Stimulated activated CD4-positive, alpha-beta T cell treated with anti-CD3 and anti-CD28 coated beads, Interleukin-12 subunit alpha, Interleukin-12 subunit beta, amount 100 ng/mL, for 24 hours (primary cell): ENCODE measurements around the gene RASSF5.
A peak's percentile ranks its signal among the peaks of the same experiment; 100 is the strongest.
"Not testable (repeated sequence)": the region's sequence is repeated elsewhere in the genome, so short reads cannot be mapped to it uniquely, and the experiment has no call there.

Experiments
- DNase-seq, 2 experiments: peaks; one replicate each; pipeline ENCODE4 v3.0.0-alpha.2; 2020; ENCODE audit warnings: low read depth in 2 of 2

The RASSF5 gene

DNA sequence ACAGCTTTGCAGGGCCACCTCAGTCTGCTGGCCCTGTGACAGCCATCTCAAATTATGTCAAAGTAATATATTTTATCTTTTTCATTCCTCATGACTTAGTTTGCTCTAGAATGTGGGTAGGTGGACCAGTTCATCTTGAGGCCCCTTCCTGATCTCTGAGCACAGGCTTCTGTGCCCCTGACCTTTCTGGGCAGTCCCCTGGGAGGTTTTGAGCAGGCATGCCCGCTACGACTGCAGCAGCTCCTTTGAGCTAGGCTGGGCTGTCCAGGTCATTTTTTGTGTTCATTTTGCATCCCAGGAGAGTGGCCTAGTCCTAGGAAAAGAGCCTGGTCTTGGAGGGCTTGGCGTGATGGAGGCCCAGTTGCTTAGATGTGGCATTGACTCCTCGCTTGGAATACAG is 62.2 kb downstream of the RASSF5 start:
- DNase-seq: no peak

DNA sequence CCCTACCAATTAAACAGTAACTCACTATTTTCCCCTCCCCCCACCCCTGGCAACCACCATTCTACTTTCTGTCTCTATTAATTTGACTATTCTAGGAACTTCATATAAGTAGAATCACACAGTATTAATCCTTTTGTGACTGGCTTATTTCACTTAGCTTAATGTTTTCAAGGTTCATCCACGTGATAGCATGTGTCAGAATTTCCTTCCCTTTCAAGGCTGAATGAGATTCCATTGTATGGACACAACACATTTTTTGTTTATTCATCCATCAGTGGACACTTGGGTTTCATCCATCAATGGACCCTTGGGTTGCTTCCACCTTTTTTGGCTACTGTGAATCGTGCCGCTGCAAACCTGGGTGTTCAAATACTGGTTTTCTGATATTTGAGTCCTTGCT is 63.2 kb downstream of the RASSF5 start:
- no peak for DNase-seq

DNA sequence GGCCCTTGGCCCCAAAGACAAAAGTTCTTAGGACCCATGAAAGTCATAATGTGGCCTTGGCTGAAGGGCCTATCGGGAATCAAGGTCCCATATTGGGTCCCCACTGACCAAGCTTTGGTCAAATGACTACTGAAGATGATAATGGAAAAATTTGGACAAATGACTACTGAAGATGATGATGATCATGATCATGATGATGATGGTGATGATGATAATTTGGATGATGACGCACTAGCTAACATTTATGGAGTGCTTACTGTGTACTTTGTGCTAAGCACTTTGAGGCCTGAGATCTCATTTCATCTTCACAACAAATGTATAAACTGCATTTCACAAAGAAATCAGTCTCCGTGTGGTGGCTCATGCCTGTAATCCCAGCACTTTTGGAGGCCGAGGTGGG is 65.5 kb downstream of the RASSF5 start:
- no peak for DNase-seq

DNA sequence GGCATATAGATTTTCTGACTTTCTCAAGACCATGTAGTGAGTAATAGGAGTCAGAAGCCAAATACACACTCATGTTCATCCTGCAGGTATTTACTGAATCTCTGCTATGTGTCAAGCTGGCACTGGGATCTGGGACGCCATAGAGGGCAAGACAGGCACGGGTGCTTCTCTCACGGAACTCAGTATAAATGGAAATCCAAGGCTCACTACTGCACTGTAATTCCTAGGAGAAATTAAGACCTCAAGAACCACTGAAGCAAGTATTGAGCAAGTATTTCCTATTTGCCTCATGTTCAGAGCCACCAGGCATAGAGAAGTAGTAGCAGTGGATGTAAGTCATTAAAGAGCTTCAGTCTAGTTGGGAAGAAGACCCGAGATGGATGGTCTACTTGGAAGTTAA is 66.0 kb downstream of the RASSF5 start:
- DNase-seq: no peak

DNA sequence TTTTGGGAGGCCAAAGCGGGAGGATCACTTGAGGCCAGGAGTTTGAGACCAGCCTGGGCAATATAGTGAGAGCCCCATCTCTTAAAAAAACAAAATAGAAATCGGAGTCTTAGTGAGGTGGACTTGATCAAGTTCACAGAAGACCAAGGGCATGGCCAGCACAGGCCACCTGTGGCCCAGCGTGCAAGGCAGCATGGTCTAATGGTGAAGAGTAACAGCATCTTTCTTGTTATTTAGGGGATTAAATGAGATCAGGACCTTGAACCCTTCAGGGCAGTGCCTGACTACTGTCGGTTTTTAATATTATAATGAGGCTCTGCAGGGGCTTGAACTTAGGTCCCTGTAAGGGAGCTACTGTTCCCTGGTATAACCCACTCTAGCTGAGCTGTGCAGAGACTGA is 66.4 kb downstream of the RASSF5 start:
- no peak for DNase-seq

DNA sequence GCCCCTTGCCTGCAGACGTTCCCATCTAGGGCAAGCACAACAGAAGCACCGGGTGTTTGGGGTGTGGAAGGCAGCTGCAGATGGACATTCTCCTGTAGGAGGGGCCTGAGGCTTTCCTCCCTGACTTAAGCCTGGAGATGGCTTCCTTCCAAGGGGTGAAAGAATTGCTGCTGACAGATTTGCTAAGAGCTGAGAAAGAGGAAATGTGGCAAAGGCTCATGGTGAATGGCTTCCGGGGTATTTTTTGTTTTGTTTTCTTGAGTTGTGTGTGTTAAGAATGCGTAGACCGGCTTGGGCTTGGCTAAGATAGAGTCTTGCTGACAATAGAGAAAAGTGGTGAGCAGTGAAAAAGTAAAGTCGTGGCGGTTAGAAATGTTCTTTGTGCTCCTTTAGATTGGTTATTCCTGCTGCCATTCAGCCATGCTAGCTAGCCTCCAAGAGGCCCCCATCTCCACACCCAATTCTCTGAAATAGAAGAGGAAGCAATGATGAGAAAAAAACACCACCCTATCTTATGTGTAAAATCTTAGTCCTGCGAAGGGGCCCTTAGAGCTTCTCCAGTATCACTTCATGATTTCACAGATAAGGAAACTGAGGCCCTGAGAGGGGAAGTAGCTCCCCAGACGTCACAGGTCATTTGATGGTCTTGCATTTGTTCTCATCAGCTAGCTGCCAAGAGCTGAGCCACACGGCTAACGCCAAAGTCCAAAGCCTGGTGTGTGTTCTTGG is 68.0 kb downstream of the RASSF5 start:
- DNase-seq: no peak

DNA sequence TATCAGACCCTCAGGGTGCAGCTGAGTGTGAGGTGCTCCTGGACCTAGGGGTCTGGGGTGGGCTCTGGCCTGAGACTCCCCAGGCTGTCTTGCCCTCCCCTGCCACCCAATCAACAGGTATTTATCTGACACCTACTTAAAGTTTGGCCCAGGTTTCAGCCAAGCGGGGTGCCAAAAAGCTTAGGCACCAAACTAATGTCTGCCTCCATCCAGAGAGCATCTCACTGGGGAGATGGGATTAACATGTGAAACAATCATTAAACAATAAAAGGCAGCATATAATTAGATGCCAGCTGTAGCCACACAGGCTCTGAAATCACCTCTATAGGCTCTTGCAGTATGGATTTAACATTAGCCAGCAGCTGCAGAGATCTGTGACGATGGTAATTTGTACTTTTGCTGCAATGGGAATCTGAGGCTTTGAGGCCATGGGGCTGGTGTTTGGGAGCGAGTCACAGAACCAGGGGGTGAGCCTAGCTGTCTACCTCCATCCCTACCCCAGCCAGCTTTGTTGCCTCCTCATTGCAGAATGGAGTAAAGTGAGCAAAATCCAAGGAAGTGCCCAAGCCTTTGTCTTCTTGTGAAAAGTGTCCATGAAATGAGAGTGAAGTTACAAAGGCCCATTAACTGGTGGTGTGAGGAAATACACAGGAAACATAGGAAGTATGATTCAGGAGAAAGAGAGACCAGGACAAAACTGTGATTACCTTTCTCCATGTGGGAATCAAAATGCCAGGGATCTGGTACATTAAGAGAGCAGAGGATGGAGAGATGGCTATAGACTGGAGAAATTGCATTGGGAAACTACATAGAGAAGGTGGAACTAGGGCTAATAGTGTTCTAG is 68.8 kb downstream of the RASSF5 start:
- no peak for DNase-seq

DNA sequence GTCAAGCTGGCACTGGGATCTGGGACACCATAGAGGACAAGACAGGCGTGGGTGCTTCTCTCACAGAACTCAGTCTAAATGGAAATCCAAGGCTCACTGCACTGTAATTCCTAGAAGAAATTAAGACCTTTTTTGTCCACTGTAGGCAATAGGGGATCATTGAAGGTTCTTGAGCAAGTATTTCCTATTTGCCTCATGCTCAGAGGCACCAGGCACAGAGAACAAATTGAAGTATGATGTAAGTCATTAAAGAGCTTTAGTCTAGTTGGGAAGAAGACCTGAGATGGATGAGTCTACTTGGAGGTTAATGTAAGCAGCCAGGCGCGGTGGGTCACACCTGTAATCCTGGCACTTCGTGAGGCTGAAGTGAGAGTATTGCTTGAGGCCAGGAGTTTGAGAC is 70.3 kb downstream of the RASSF5 start:
- no peak for DNase-seq

DNA sequence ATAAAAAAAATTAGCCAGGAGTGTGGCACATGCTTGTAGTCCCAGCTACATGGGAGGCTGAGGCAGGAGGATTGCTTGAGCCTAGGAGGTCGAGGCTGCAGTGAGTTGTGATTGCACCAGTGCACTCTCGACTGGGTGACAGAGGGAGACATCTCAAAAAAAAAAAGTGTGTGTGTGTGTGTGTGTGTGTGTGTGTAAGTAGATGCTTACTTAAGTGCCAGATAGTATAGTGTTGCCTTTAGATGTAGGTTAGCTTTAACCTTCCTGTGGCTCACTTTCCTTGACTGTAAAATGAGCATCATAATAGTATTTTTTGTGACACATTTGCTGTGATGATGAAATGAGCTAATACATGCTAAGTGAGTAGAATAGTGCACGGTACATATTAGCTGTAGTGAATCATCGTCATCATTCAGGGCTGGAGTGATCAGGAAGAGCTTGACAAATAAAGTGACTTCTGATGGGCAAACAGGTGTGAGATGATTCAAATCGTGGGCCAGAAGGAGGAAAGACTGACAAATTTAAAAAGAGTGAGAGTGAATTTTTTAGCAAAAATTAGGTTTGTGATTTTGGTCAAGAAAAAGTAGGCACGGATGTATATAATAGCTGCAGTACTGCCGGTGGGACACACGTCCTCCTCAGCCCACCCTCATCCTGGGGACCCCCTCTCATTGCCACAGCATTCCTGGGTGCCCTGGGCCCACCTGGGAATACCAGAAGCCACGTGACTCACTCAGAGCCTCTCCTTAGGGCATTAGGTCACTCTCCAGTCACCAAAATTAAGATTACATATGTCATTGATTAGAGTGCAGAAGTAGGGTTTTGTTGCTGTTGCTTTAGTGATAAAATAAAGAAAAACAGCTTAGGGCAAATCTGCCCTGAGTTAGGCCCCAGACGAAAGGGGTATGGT is 71.0 kb downstream of the RASSF5 start:
- no peak for DNase-seq

DNA sequence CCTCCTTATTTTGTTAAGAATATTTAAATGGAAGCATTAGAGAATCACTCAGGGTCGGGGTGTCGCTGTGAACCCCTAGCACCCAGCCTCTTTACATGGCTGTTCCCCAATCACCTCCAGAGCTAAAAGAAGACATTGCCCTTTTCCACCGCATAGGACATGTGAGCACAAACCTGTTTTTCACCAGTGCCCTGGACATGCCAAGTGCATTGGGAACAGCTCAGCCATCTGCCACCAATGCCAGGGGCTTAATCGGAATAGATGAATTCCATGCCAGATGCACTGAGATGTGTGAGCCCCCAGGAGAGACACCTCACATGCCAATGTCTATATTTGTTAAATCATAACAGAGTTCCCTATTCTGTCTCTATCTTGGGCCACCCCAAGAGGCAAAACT is 71.6 kb downstream of the RASSF5 start:
- no peak for DNase-seq

DNA sequence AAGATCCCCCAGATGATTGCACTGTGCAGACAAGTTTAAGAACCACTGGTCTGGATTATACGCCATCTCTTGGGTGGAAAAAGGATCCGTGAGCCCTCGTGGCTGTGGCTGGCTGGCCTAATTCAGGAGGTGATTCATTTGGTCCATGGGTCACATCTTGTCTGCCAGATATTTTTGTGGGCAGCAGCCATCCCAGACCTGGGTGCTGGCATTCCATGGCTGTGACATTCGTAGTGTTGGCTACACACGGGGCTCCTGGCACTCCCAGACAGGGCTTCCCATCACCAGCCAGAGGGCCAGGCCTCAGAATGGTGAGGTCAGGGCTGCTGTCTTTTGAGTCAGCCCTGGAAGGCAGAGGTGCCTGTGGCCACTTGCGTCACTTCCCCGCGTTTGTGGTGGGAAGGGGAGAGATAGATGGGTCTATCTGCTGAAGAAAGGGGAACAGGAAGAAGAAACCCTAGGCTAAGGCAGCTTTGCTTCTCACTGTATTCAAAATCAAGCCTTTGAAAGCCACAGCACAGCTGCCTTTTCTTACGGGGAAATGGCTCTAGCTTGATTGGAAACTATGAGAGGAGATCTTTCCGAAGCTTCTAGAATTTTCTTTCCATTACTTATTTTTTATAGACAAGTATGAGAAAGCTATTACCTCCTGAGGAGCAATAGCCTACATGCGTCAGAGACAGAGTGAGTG is 72.6 kb downstream of the RASSF5 start:
- DNase-seq: peak; percentile 62 to 86

DNA sequence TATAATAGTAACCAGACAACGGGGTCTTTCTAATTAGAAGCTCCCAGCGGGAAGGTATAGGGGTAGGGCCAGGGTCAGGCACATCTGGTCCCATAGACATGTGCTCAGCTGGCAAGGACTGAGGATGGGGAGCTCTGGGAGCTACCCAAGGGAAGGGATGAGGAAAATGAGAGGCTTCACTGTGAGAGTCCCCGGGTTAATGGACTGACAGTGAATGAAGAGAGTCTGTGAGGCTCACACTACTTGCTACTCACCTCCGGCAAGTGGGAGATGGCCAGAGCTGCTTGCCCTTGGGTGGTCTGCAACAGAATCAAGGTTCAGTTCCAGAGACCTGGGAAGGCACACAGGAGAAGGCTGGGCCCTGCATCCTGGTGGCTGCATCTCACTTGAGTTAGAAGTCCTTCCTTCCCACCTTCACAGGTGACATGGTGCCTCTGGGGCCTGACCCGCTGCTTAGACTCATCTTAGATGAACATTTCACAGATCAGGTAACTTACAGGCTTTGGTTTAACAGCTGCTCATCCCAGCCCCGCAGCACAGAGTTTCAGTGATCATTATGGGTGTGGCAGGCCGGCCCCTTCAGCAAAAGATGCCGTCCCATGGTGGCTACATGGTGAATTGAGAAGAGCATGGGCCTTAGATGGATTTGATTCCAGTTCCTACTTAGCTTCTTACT is 73.2 kb downstream of the RASSF5 start:
- no peak for DNase-seq

DNA sequence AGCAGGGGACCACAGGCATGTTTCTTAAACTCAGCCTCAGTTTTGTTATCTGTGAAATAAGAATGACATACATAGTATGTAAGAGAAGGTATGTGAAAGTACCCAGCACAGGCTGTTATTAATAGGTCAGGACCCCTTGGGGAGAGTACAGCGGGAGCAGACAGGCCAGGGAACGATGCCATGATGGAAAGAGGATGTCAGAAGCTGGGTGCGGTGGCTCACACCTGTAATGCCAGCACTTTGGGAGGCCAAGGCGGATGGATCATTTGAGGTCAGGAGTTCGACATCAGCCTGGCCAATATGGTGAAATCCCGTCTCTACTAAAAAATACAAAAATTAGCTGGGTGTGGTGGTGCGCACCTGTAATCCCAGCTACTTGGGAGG is 73.8 kb downstream of the RASSF5 start:
- DNase-seq: not testable (repeated sequence)

DNA sequence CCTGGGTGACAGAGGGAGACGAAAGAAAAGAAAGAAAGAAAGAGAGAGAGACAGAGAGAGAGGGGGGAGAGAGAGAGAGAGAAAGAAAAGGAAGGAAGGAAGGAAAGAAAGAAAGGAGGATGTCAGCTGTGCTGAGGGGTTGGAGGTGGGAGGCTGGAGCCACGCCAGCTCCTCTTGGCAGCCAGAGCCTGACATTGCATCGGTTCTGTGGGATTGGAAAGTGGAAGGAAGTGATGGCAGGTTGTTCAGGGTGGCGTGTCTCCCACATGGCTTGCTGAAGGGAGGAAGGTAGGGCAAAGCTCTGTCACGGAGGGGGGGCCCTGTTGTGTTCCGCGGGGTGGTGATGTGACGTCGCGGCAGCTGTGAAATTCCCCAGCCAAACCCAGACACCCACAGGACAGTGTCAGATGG is 74.2 kb downstream of the RASSF5 start:
- DNase-seq: peak in 1 of 2 experiments; percentile 59

DNA sequence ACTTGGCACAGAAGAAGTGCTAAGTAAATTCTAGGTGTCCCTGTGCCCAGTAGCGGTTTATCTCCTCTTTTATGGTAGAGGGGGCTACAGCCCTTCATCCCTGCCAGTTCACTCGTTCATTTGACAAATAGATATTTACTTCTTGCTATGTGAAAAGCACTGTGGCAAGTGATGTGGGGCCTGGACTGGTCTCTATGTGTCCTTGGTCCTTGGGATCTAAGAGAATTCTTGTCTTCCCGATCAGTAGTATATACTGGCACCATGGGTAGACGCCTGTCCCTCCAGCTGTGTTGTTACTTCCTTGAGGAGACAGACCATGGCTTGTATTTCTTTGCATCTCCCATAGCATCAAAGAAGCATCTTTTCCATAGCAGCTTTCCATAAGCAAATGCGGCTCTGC is 75.2 kb downstream of the RASSF5 start:
- no peak for DNase-seq

DNA sequence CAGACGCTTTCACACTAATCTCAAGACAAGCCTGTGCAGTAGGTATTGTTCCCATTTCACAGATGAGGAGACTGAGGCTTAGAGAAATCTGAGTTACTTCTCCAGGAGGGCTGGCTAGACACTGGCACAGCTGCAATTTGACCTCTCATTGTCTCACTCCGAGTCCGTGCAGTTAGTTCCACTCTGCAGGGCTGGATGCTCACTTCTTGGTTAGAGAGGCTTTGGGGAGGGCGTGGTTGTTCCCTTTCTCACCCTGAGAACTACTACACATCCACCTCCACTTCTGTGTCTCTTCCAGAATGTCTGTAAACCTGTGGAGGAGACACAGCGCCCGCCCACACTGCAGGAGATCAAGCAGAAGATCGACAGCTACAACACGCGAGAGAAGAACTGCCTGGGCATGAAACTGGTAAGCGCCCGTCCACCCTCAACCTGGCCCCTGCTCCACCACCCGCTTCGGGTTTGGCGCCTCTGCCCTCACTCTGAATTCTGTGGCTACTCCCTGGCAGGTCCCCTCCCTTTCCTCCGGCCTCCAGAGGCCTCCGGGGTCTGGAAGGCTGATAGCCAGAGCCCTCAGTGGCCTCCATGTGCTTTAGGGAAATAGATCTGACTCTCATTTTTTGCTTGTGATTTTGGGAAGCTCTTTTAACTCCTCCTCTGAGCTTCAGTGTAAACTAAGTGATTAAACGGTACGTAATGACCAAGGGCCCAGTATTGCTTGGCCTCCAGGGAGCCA is 75.8 kb downstream of the RASSF5 start:
- no peak for DNase-seq

DNA sequence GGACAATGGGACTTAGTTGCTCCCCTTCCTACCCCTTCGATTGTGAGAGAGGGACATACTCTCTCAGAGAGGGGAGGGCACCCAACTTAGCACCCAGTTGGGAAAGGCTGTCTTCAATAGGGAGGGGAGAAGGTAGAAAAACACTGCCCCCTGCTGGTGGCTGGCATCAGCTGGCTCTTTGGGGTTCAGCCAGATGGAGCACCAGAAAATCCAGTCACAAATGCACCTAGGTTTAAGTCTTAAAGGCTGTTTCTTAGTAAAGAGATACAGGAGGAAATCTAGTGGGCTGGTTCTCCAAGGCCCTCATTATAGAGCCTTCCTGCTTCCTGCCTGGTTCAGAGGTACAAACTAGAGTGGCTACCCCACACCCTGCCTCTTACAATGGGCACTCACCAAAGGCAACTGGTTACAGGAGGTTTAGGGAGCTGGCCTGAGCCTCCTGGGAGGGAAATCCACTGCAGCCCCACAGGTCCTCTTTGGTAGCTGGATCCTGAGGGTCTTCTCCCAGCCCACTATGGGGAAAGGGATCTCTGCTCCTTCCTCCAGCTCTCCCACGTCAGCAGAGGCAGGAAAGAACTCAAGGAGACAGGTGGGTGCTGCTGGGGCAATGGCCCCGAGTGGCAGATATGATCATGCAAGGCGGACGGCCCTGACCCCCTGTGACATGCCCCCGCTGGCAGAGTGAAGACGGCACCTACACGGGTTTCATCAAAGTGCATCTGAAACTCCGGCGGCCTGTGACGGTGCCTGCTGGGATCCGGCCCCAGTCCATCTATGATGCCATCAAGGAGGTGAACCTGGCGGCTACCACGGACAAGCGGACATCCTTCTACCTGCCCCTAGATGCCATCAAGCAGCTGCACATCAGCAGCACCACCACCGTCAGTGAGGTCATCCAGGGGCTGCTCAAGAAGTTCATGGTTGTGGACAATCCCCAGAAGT is 76.6 kb downstream of the RASSF5 start:
- DNase-seq: peak; percentile 69 to 84

DNA sequence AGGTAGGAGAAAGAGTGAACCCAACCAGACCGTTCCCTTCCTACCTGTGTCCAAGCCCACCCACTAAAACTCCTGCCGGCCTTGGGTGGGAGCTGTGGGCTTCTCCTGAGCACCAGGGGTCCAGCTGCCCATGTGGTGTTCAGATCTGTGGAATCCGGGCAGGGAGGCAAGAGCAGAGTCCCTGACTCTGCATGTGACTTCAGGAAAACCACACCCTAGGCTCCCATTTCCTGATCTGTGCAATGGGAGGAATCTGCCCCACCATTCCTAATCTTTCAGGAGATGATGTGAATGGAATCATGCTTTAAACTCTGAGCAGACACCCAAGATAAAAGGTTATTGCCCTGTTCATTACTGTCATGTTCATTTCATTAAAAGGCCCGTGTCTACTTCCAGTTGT is 77.4 kb downstream of the RASSF5 start:
- no peak for DNase-seq
